ENCODE results near the gene AMMECR1. TPM values are rescaled to one million over a fixed set of nuclear protein-coding genes. Genes with fewer than 3 reads are reported as not detected.

Gene AMMECR1
- total RNA-seq, 1 donor from 2014 or later: 17.1 TPM

DNA sequence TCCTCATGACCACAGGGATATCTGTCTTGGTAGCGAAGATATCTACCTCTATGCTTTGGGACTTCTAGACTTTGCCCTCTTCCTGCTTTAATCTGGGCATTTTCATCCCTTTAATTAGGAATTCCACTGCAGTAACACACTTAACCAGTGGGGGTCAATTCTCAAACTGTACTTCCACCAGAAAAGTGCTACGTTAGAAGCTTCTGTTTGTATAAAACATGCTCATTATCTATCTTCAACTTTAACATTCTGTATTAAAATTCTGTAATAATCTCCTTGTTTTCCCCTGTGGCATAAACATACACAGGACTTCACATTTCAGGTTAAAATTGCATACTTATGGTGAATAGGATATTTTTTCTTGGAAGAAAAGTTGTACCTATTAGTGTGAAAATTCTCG, 105.6 kb downstream of the AMMECR1 start:
- DNase-seq (ENCODE audit: low spot score): no peak

DNA sequence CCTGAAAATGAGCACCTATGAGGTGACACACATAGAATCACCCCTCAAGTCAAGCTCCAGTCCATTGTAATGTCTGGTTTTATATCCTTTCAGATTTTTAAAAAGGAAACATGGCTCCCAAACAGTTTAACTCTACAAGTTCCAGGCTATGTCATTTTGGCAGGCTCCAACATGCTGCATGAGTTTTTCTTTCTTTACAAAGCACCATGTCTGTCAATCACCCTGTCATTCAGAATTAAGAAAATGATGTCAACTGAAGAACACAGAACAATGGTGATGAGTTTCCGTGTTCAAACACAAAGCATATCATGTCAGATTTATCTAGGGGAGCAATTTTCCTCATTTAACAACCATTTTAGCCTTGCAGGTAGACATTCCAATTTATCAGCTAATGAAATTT, 106.5 kb downstream of the AMMECR1 start:
- no peak for DNase-seq (ENCODE audit: low spot score)

DNA sequence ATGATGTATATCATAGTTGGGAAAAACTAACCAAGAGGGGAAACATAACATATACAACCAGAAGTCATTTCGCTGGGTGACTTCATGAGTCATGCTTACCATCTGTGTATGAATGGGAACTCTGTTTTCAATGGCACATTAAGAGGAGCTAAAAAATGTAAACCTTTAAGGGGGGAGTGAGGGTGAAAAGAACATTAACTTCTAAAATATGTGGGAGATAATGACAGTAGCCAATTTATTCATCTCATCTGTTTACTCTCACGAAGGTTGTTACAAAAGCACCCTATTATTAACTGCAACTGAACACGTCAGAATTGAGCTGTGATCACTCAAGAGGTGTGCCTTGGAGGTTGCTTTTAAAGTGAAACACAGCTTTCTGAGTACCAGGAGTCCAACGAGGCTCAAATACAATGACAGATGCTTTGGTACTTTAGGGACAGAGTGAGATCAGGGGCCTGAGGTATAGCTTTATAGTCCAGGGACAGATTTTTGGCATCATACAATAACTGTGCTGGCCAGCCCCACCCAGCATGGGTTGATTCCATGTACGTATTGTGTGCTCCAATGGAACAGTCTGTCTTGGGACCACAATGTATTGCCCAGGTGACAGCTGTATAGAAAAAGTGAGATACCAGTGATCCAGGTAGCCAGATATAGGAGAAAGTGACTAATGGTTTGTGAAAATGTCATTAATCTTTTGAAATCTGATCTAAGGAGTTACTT, 107.3 kb downstream of the AMMECR1 start:
- no peak for DNase-seq (ENCODE audit: low spot score)

DNA sequence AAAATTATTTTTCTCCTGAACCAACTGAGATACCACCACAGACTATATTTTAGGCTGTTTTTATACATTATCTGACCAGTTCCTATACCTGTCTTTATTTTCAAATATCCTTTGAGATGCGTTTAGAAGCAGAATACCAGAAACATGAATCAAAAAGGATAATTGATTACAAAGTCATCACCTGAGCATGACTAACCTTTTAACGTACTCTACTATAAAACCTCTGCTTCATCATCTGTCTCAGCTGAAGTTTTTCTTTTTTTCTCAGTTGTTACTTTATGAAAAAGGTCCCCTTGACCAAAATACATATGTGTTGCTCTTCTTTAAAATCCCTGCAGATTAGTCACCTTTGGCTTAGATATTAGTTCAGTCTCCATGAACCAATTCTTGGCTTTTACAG, 109.8 kb downstream of the AMMECR1 start:
- DNase-seq (ENCODE audit: low spot score): no peak

DNA sequence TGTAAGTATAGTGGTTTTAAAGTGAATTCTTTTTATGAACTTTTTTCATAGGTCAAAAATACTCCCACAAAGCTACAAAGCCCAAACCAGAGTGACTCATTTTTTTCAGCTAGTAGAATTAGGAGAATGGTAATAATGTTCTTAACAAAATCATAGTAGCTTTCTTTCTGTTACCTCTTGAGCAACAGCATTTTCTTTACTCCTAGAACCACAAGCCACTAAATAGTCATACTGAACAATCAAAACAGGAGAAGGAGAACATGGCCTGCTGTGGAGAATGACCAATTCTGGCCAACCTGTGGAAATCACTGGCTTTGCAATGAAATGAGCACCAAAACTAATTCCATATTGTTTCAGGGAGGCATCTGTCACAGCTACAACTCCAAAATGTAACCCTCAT, 112.9 kb downstream of the AMMECR1 start:
- DNase-seq (ENCODE audit: low spot score): no peak

DNA sequence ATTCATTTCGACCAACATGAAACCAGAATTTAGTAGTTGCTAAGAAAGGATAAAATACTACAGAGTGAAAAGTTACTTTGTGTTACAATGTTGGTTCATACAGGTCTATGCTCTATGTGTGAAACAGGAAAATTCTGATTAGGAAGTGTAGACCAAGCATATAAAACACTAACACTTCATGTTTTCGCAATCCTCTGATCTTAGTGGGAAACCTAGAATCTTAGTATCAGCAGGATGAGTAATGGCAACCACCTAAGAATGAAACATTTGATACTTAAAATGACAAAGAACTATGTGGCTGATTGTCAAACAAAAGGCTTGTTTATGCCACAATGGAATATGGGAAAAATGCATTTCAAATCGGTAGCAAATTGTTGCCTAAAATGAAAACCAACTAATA, 116.1 kb downstream of the AMMECR1 start:
- DNase-seq (ENCODE audit: low spot score): no peak

DNA sequence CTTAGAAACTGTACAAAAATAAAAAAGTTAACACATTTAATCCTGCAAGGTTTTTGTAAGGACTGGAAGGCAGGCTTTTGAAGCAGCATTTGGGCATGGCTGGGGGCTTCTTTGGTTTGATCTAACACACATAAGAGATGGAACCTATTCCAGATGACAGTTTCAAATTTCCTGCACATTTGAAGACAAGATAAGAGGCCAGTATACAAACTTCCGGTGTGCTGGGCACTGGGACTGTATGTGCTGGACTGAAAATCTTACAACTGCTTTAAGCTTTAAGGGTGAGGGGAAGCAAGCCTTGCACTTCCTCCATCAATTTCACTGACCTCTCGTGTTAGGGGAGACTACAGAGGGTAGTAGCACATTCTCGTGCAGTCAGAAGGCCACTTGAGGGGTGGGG, 122.9 kb downstream of the AMMECR1 start:
- DNase-seq (ENCODE audit: low spot score): no peak

DNA sequence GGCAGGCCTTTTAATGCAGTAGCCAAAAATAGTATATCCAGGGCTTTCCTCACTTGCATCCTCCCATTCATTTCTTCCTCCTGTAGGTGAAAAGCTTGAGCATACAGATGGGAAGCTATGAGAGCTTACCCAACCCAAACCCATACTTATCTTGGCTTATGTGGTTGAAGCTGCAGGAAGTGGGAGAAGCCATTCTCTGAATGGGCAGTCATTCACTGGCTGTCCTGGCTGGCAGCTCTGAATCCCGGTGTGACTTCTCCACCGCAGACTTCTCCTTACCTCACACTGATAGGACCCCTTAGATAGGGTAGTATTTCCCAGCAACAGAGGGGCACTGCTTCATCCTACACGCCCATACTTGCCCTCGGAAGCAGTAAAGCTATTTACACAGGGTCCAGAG, 125.4 kb downstream of the AMMECR1 start:
- DNase-seq (ENCODE audit: low spot score): no peak

DNA sequence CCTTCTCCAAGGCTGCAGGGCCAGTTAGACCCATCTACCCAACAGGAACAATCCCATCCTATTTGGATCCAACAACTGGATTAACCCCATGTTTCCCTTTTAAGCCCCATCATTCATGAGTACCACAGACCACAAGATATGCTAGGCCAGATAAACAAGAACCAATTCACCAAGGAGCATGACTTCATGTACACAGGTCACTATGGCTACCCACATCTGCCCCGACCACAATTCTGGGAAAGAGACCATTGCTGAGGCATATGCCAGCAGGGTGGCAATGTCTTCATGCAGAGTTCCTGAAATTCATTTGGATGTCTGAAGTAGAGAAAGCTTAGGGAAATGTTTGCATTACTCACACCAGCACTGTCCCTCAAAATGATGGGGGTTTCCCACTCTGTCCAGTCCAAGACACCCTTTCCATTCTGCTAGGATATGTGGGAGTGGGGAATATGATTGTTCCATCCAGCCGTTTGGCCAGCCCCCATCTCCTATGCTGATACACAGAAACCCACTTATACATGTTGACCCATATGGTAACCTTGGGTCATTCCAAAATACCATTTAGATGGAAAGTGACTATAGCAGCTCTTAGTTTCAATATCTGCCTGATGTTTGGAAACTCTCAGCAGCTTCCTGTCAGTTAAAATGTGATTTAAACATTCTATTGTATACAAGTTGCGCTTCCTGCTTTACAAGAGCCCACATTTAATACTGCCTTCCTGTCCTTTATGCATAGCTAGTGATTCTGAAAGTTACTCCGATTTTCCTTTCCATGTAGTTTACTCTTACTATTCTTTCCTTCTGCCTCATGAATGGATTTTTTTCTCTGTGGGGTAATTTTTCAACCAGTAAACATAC, 129.0 kb downstream of the AMMECR1 start:
- DNase-seq (ENCODE audit: low spot score): no peak

DNA sequence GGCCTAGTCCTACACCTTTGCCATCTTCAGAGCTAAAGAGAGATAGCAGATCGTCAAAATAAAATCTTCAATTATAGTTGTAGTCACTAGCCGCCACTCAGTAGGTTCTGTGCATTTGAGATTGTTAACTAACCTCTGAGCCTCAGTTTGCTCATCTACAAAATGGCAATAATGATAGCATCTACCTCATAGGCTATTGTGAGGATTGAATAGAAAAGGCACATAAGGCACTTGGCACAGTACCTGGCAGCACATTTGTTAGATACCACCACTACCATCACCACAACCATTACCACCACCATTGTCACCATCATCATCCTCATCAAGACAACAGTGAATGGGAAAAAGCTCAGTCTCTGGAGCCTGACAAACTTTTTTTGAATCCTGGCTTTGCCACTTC, 134.6 kb downstream of the AMMECR1 start:
- no peak for DNase-seq (ENCODE audit: low spot score)

DNA sequence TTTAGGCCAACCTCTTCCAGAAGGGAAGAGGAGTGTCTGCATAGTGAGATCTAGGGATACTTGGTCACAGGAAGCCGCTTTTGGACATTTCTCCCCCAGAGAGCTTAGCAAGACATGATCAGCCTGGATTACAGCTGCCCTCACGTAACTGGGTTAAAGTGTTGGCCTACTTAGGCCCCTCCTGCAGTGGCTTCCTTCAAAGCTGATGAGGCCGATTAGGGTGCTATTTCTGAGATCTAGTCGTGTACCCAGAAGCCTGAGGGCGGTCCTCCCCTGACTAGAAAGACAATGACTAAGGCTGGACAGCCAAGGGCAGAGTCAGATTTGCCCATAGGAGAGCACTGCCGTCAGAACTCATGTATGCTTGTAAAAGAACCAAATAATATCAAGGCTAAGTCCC, 135.0 kb downstream of the AMMECR1 start:
- DNase-seq (ENCODE audit: low spot score): no peak

DNA sequence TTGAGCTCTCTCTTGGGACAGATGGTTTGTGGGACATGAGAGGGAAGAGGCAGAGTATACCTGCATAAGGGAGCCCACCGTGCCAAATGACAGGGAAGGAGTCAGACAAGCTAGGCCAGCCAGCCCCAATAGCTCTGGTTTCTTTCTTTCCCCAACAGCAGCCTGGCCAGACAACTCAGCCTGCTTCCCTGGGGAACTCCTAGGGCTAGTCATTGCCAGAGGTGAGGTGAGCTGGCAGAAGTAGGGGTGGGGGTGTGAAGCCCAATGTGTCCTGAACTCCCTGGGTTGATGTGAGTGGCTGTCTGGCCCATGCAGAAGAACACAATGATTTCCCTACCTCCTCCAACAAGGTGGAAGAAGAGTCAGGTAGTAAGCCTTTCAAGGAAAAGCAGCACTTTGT, 135.5 kb downstream of the AMMECR1 start:
- DNase-seq (ENCODE audit: low spot score): no peak

DNA sequence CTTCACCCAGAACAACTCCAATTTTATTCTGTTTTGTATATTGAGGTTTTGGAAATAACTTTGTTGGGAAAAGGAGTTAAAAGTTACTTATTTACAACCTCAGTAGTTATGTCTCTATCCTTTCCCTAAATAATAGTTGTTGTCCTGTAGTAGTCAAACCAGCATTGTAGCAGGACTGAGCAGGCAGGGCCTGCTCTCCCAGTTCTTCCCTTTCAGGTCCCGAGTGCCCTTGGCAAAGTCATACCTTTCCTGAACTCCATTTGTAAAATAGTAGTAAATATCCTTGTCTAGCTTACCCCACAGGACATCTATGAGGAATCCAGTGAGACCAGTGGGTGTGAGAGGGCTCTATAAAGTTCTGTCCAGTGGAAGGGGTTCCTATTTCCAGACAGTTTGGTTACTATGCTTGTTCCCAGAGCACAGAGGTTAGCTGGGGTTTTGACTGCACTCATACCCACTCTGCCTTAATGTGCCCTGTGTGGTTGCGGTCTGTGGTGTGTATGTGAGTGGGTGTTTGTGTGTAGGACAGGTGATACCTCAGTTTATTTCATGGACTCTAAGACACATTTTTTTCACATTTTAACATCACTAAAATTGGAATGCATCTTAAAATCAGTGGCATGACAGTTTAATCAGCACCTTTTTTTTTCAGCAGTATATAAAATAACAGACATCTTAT, 136.3 kb downstream of the AMMECR1 start:
- DNase-seq (ENCODE audit: low spot score): no peak

DNA sequence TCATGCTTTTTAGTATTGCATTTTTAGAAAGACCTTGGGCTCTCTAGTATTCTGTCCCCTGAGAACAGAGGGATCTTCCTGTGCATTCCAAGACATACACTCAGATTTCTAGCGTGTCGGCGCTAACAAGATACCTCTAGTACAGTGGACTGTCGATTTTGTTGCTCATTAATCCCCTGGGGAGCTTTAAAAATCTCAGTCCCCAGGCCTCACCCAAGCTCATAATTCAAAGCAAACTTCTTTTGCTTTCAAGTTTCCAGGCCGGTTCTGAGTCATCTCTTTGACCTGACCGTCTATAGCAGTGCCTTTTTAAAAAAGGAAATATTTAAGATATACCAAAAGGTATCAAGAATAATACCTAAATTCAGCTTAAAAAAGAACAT, 137.0 kb downstream of the AMMECR1 start:
- peak; percentile 52 for DNase-seq (ENCODE audit: low spot score)

DNA sequence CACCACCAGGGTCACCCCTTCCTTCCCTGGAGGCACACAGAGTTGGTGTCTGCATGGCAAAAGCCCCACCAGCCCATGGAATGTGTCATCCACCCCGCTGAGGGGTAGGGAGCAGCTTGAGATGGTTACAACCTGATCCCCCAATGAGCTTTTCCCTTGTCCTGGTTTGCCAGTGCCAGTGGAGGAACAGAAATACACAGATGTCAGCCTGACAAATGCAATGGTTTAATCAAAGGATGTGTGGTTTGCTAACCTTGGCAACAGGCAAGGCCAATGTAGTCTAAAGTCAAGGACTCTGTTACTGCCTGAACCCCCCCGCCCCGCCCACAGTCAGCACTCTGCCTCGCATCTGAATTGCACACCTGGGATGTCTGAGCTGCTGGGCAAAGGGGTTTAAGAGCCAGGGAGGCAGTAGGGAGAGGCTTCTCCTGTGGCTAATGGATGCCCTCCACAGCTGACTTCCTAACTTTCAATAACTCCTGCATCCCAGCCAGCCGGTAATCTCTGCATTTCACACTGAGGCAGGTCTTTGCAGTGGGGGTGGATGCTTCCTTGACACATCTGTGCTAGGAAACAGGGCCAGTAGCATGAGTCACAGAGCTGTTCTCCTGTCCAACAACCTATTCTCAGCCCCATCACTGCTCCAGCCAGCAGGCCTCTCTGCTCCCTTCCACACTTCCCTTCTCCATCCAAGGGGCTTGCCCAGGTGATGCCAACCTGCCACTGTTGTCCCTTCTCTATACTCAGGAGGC, 137.5 kb downstream of the AMMECR1 start:
- DNase-seq (ENCODE audit: low spot score): peak; percentile 49

DNA sequence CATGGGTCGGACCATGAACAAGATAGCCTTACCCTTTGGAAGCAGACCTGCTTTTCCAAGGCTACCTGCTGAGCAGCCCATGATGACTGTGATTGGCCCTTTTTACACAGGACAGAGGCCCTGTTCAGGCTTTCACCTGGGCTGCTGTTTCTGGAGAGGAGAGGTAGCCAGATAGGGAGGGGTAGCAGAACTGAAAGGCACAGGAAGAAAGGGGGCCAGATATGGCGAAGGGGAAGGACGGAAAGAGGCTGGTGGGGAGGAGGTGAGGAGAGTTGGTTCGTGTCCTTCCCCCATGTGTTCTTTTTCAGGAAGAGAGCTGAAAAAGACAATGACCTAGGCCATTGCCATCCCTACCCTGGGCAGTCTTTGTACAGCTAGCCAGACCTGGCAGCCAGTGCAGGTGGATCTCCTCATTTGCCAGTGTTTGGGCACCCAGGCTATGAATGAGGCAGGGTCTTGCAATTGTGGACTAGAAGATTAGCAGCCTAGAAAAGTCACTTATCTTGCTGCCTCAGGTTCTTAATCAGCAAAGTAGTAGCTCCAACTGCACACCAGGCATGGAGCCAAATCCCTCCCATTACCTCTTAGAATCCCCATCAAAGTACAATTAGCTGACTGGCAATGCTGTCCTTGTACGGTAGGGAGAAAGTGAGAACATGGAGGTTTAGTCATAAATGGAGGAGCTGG, 139.6 kb downstream of the AMMECR1 start:
- DNase-seq (ENCODE audit: low spot score): no peak

DNA sequence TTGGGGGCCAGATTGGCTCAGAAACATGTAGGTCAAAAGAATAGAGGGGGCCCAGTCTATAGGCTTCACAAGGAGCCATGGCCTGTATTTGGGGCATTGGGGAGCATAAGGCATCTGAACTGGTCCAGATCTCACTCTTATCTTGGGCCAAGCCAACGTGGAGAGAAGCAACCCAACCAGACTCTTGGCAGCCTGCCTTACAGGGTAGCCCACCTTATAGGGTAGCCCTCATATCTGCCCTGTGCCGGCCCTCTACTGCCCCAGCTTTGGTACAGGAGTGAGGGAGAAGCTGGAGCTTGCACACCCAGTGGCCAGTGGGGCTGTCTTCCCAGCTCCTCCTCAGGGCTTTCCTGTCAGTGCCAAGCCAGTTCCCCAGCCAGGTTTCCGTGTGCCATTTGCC, 142.2 kb downstream of the AMMECR1 start:
- DNase-seq (ENCODE audit: low spot score): no peak

DNA sequence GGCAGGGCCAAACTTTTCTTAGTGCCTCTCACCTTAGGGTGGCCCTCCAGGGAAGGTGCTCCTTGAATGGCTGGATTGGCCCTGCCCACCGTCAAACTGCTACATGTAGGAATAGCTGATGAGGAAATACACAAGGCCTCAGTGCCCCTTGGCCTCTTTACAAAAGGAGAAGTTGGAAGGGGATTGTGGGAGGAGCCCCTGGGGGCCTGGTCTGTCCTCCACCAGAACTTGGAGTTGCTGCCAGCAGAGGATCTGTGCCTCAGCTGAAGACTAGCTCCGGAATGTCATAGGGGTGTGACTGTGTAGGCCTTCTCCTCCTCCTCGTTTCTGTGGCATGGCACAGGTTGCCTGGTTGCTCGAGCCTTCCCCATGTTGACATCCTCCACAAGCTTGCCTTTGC, 142.7 kb downstream of the AMMECR1 start:
- DNase-seq (ENCODE audit: low spot score): no peak

DNA sequence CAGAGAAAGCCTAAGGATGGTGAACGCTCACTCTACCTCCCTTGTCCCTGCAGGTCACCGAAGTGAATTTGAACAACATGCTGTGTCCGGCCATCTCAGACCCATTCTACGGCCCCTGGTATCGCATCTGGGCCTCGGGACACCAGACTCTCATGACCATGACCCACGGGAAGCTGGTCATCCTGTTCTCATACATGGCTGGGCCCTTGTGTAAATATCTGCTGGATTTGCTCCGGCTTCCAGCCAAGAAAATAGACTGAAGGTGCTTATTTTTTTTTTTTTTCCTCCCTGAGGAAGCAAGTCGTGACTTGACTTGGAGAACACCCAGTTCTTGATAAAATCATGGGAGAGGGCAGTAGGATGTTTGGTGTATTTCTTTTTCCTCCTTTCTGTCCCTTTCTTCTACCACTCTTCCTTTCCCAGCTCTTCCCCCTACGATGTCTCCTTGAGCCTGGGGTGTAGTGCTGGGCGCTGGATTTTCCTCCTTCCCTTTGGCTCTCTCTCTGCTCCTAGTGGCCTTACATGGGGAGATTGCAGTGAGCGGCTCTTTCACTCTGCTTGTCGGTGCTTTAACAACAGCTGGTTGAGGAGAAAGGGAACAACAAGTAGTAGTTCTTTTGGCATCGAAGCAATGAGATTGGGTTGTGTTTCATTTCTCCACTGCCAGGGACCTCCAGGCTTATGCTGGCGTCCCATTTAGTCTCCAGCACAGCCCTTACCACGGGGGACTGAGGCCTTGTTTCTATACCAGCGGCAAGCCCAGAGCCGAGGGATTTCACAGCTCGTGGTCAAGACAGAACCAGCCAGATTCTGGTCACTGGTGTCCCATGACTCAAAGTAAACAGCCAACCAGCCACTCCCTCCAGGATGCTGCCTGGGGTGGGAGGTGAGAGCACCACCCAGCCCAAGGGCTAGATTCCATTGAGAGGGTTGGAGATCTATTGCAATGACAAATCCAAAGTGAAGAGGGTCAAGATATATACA, 144.4 kb downstream of the AMMECR1 start:
- DNase-seq (ENCODE audit: low spot score): no peak

DNA sequence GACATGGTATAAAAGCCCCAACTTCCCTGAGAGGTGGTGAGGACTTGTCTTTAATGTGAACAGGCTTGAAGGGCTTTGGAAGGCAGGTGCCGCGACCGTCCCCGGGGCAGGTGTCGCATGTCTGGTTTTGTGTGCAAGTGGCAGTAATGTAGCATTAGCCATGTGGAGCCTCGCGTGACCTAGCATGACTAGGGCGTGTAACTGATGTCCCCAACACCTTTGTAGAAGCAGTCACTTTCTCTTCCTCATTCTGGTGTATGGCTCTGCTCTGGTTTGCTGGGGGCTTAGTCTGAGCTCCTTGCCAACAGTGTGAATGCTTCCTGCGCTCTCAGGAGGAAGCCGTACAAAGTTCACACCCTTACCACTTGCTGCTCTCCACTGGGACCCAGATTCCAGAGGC, 145.7 kb downstream of the AMMECR1 start:
- DNase-seq (ENCODE audit: low spot score): no peak

All from umbilical cord (tissue), 2 donors.